ENCODE data around the gene DOLPP1.

GRCh38 chr9:129133082-129133481 lies 52.2 kb downstream of the DOLPP1 start:
- TF ChIP-seq ZNF114 (tag by site-specific recombination; IDR thresholded peaks at IDR 0.05) (no peak), ZNF324 (tag by site-specific recombination; IDR thresholded peaks at IDR 0.05) (no peak), ZNF366 (tag by site-specific recombination; conservative IDR thresholded peaks at IDR 0.05) (no peak), CTCF (tag by site-specific recombination; IDR thresholded peaks at IDR 0.05) (no peak), ZNF571 (tag by site-specific recombination; IDR thresholded peaks at IDR 0.05) (no peak), ZNF350 (tag by site-specific recombination; IDR thresholded peaks at IDR 0.05) (no peak), ZBTB10 (tag by site-specific recombination; IDR thresholded peaks at IDR 0.05) (no peak), KLF16 (tag by site-specific recombination; IDR thresholded peaks at IDR 0.05) (no peak), SALL2 (tag by site-specific recombination; IDR thresholded peaks at IDR 0.05; ENCODE audit: borderline replicate concordance) (no peak), HOXA7 (CRISPR knock-in tag; IDR thresholded peaks at IDR 0.05; ENCODE audit: borderline replicate concordance) (no peak), KLF9 (tag by site-specific recombination; IDR thresholded peaks at IDR 0.05; ENCODE audit: low read depth) (no peak), ZBTB7A (tag by site-specific recombination; IDR thresholded peaks at IDR 0.05; ENCODE audit: low read depth) (no peak), ZNF133 (tag by site-specific recombination; IDR thresholded peaks at IDR 0.05) (no peak), KLF1 (tag by site-specific recombination; IDR thresholded peaks at IDR 0.05) (no peak)

All from HEK293 (cell line).